ENCODE results near the gene EIF4H.
"Not testable (repeated sequence)": the region's sequence is repeated elsewhere in the genome, so short reads cannot be mapped to it uniquely, and the experiment has no call there.

The EIF4H gene

GRCh38 chr7:74173866-74174605 is at the start of gene EIF4H:
EIF4H (plus strand) TSS chr7:74174356; CDS start chr7:74174384, 28 bp downstream.
- peak; percentile 93 for DNase-seq

- DNase-seq, result no peak
Observed at GRCh38 chr7:74126220-74126880, 47.8 kb upstream of the EIF4H start.

GRCh38 chr7:74129887-74130286 is 44.3 kb upstream of the EIF4H start:
- no peak for DNase-seq

GRCh38 chr7:74130518-74130917 is 43.6 kb upstream of the EIF4H start:
- DNase-seq, result no peak

- no peak for DNase-seq
Observed at GRCh38 chr7:74134117-74134620, 40.0 kb upstream of the EIF4H start.

- DNase-seq, result no peak
Observed at GRCh38 chr7:74138334-74138867, 35.8 kb upstream of the EIF4H start.

GRCh38 chr7:74138945-74139843 is 35.0 kb upstream of the EIF4H start:
- no peak for DNase-seq

- DNase-seq, result no peak
Observed at GRCh38 chr7:74141705-74142104, 32.5 kb upstream of the EIF4H start.

GRCh38 chr7:74143383-74143782 is 30.8 kb upstream of the EIF4H start:
- no peak for DNase-seq

- DNase-seq, result no peak
Observed at GRCh38 chr7:74148491-74148890, 25.7 kb upstream of the EIF4H start.

- DNase-seq, result no peak
Observed at GRCh38 chr7:74149071-74149470, 25.1 kb upstream of the EIF4H start.

GRCh38 chr7:74149603-74150002 is 24.6 kb upstream of the EIF4H start:
- DNase-seq, result no peak

GRCh38 chr7:74153736-74154135 is 20.4 kb upstream of the EIF4H start:
- DNase-seq, result no peak

GRCh38 chr7:74155810-74156395 is 18.3 kb upstream of the EIF4H start:
- no peak for DNase-seq

- no peak for DNase-seq
Observed at GRCh38 chr7:74157605-74158004, 16.6 kb upstream of the EIF4H start.

- no peak for DNase-seq
Observed at GRCh38 chr7:74164985-74165456, 9.1 kb upstream of the EIF4H start.

- no peak for DNase-seq
Observed at GRCh38 chr7:74165867-74166593, 8.1 kb upstream of the EIF4H start.

- DNase-seq, result not testable (repeated sequence)
Observed at GRCh38 chr7:74167324-74167723, 6.8 kb upstream of the EIF4H start.

GRCh38 chr7:74173074-74173473 is 1.1 kb upstream of the EIF4H start:
- no peak for DNase-seq

GRCh38 chr7:74173491-74173865 is 678 bp upstream of the EIF4H start:
- no peak for DNase-seq

- peak; percentile 9 for DNase-seq
Observed at GRCh38 chr7:74174606-74175082, 488 bp downstream of the EIF4H start.

GRCh38 chr7:74175340-74175739 is 1.2 kb downstream of the EIF4H start:
- DNase-seq, result no peak
